Left lobe of liver (tissue), 2 donors: ENCODE data around the gene ATG13. TPM values are rescaled to one million over a fixed set of nuclear protein-coding genes. Genes with fewer than 3 reads are reported as not detected.

Experiments used
- ATAC-seq: fragments of 200-7000 bp; cut with Tn5 transposase; one replicate; pipeline ENCODE4 v1.9.1; 2020; ENCODE audit warnings: mild to moderate bottlenecking, moderate library complexity
- DNase-seq: peaks from one replicate; pipeline ENCODE4 v3.0.0-alpha.2; 2020; ENCODE audit warnings: low spot score
- total RNA-seq: library from RNA; stranded (reverse); gene quantifications from one replicate; pipeline ENCODE4 v1.2.1, GENCODE V29; 2021
- donor health status: DM: no; HTN: no; CAD: no; lungs with moderate emphysema.
- donor health status: DM: no; HTN: yes; CAD: no.

Gene ATG13
- total RNA-seq, 1 donor from 2014 or later: 43.0 TPM

- ATAC-seq (no peak), DNase-seq (no peak)
Measured at GRCh38 chr11:46604796-46605195, 12.6 kb upstream of the ATG13 start.

DNA sequence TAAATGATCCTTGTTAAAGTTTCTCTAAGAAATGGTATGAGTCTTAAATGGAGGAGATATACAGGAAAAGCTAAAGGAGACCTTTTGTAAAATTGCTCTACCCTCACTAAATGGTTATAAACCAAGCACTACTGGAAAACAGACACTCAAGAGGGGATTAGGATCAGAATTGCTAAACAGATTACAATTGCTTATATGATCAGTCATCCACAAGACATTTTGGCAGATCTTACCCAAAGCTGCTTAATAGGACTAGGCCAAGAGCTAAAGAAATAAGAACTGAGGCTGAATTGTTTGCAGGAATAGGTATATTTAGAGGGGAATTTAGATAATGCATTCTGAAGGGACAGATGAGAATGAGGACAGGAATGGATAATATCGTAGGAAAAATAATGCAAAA is 9.8 kb upstream of the ATG13 start:
- ATAC-seq: no peak
- no peak for DNase-seq

DNA sequence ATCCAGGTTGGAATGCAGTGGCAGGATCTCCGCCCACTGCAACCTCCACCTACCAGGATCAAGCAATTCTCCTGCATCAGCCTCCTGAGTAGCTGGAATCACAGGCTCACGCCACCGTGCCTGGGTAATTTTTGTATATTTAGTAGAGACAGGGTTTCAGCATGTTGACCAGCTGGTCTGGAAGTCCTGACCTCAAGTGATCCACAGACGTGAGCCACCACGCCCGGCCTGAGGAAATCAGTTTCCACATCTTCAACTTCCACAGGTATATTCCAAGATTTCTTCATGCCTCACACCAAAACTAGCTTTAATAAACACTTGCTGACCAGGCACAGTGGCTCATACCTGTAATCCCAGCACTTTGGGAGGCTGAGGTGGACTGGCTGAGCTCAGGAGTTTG is 8.0 kb upstream of the ATG13 start:
- DNase-seq (peak; percentile 6), ATAC-seq (no peak)

DNA sequence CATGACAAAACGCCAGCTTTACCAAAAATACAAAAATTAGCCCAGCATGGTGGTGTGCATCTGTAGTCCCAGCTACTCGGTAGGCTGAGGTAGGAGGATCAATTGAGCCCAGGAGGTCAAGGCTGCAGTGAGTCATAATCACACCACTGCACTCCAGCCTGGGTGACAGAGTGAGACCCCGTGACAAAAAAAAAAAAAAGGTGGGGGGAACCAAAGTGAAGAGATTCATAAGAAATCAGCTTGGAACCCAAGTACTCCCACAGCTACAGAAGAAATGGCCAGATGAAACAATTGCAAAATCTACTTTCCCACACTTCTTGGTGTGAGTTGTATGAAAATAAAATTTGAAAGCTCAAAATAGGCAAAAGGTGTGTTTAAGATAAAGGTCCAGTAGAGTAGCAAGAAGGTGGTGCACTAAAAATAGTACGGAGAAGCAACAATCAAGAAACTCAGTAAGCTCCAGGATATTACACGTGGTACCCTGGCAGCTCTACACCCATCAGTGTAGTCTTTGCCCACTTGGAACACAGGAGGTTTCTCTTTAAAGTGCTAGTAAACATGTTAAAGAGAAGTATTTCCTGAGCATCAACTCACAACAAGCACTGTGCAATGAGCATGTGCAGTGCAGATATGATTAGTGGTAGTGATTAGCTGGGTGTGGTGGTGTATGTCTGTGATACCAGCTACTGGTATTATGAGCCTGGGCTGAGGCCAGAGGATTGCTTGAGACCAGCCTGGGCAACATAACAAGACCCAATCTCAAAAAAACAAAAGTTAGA is 5.6 kb upstream of the ATG13 start:
- DNase-seq: peak; percentile 28
- ATAC-seq: peak; percentile 60

GRCh38 chr11:46612326-46612725 is 5.0 kb upstream of the ATG13 start:
- ATAC-seq (no peak), DNase-seq (no peak)

DNA sequence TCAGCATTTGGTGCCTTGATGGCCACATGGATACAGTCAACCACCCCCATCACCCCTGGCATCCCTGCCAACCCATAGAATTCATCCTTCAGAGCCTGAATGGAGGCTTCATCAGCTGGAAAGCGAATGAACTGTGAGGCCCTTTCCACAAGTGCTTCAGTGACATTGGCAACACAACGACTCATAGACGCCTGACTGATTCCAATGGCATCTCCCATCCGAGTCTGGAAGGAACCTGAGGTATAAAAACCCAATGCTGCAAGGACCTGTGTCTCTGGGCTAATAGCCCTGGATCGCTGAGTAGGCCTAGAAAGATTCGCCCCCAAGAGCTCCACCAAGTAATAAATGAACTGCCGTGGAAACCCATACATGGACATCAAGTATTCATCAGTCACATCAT is 1.6 kb upstream of the ATG13 start:
- no peak for DNase-seq
- no peak for ATAC-seq

- ATAC-seq: peak; percentile 37
- DNase-seq: no peak
Measured at GRCh38 chr11:46616551-46617133, 711 bp upstream of the ATG13 start.

- DNase-seq (no peak), ATAC-seq (no peak)
Measured at GRCh38 chr11:46617972-46618314, 590 bp downstream of the ATG13 start.

DNA sequence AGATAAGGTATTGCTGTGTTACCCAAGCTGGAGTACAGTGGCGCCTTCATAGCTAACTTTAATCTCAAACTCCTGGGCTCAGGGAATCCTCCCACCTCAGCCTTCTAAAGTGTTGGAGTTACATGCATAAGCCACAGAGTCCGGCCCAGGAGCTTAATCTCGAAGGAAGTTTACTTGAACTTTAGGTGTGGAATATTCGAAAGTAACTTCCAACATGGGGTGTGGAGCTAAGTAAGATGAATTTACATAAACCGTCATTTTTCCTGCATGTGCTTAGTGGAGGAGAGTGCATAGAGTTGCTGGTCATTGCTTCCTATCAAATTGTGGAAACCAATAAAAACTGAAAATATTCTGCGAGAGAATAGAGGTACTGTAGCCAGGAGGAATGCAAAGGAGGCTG is 1.5 kb downstream of the ATG13 start:
- ATAC-seq: no peak
- no peak for DNase-seq

- ATAC-seq: no peak
- no peak for DNase-seq
Measured at GRCh38 chr11:46625406-46625805, 8.1 kb downstream of the ATG13 start.

GRCh38 chr11:46628961-46629360 is 11.6 kb downstream of the ATG13 start:
- ATAC-seq (no peak), DNase-seq (peak; percentile 0)

DNA sequence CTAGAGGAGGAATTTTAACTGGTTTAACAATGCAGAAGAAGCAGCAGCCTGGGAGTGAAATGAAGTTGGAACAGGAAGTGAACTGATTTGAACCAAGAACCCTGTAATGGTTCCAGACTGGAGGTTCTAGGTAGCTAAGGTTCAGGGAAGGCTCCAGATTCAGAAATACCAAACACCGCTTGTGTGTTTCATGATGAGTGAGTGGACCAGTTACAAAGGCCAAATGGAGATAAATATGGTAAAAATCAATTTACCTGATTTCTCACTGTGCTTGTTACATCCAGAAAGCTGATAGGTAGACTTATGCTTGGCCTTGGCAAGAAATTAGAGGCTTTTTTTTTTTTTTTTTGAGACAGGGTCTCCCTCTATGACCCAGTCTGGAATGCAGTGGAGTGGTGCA is 12.9 kb downstream of the ATG13 start:
- ATAC-seq: peak; percentile 66
- DNase-seq: no peak

DNA sequence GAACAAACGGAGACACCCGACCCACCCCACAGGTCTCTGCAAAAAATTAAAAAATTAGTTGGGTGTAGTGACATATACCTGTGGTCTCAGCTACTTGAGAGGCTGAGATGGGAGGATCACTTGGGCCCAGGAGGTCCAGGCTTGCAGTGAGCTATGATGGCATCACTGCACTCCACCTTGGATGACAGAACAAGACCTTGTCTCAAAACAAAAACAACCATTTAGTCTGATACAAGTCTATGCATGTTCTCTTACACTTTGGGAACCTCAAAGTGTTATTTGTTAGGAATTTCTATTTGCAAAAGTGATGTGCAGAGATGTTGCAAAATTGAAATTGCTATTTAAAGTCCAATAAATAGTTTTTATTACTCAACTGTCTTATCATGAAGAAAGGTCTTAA is 14.3 kb downstream of the ATG13 start:
- no peak for ATAC-seq

GRCh38 chr11:46632502-46632901 is 15.1 kb downstream of the ATG13 start:
- DNase-seq: no peak
- no peak for ATAC-seq

More for the DNA sequence above, 14.3 kb downstream of the ATG13 start:
- DNase-seq: no peak

DNA sequence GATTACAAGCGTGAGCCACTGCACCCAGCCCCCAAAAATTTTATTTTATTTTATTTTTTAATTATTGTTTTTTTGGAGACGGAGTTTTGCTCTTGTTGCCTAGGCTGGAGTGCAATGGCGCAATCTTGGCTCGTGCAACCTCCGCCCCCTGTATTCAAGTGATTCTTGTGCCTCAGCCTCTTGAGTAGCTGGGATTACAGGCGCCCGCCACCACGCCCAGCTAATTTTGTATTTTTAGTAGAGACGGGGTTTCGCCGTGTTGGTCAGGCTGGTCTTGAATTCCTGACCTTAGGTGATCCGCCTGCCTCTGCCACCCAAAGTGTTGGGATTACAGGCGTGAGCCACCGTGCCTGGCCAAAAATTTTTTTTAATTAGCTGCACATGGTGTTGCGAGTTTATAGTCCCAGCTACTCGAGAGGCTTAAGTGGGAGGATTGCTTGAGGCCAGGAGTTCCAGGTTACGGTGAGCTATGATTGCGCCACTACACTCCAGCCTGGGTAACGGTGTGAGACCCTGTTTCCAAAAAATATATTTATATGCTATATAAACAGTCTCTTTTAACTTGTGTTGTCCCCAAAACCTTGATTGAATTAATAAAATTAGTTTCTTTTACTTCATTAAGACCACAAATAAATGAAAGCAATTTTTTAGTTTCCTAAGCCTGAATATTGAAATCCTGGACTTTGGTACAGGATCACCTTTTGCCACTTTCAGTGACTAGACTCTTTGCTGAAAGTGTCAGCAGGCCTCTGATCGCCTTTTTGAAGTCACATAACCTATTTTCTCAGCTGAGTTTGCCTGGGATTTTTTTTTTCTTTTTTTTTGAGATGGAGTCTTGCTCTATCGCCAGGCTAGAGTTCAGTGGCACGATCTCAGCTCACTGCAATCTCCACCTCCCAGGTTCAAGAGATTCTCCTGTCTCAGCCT is 16.2 kb downstream of the ATG13 start:
- DNase-seq: no peak
- ATAC-seq: peak; percentile 83

- no peak for DNase-seq
Measured at GRCh38 chr11:46635557-46636139, 18.3 kb downstream of the ATG13 start.

DNA sequence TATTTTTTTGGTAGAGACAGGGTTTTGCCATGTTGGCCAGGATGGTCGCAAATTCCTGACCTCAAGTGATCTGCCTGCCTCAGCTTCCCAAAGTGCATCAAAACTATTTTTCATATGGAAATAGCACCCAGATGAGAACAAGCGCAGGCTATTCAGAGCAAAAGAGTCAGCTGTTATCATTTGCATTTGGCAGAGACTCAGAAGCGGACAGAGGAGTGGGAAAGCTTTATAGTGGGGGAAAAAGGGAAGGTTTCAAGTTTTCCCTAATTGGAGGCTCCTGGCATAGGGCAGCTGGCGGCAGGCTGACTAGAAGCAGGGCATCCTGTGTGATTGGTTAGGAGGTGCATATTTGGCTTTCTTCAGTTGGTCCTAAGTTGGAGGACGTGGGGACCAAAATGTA is 20.2 kb downstream of the ATG13 start:
- ATAC-seq (no peak), DNase-seq (no peak)

More at GRCh38 chr11:46635557-46636139, 18.3 kb downstream of the ATG13 start:
- peak; percentile 56 for ATAC-seq

GRCh38 chr11:46639197-46639839 is 22.0 kb downstream of the ATG13 start:
- ATAC-seq: no peak

GRCh38 chr11:46640036-46640788 is 22.9 kb downstream of the ATG13 start:
- ATAC-seq: peak; percentile 57
- no peak for DNase-seq

More at GRCh38 chr11:46639197-46639839, 22.0 kb downstream of the ATG13 start:
- DNase-seq: no peak

- ATAC-seq: peak; percentile 64
- DNase-seq: no peak
Measured at GRCh38 chr11:46641639-46642038, 24.3 kb downstream of the ATG13 start.
